A549 (cell line): ENCODE results near the gene SPECC1. TPM values are rescaled to one million over a fixed set of nuclear protein-coding genes. Genes with fewer than 3 reads are reported as not detected.

Experiments used
- ATAC-seq, 2 experiments: fragments of 200-7000 bp in 1 of 2; fragments of >200 bp in 1 of 2; cut with Nextera tagmentation in 1 of 2; cut with Tn5 transposase in 1 of 2; 3 replicates each; pipeline versions ENCODE4 v1.8.0 to v1.9.1; 2018 to 2020; ENCODE audit warnings: mild to moderate bottlenecking in 1 of 2, moderate library complexity in 1 of 2
- CTCF ChIA-PET: fragments of 300-600 bp; sonication (Branson Sonifier 250); formaldehyde crosslinking; extraction: SDS; loops from one replicate; lab custom pipeline; 2021; ENCODE audit warnings: antibody characterized with exemption, inconsistent platforms; lab: Yijun Ruan, JAX
- POLR2A ChIA-PET: fragments of 350-600 bp; formaldehyde crosslinking; extraction: SDS; loops from one replicate; lab custom pipeline; 2021; ENCODE audit warnings: antibody characterized with exemption, inconsistent platforms; lab: Yijun Ruan, JAX
- DNase-seq, 2 experiments: peaks; one replicate each; pipeline versions ENCODE4 v3.0.0 to v3.0.0-alpha.2; 2011 to 2016; ENCODE audit warnings: low read depth in 1 of 2, low spot score in 1 of 2
- FAIRE-seq: peaks from 2 replicates; lab custom pipeline; 2011; peaks lifted over from hg19 to GRCh38; lab: Jason Lieb, UNC
- H3K27ac ChIP-seq, 2 experiments: fragments of >200 bp; sonication (Bioruptor Twin); formaldehyde crosslinking; 3 replicates each; pipeline ENCODE4 v1.5.1; 2016 to 2017
- H3K4me1 ChIP-seq: fragments of >200 bp; sonication (Bioruptor Twin); formaldehyde crosslinking; 3 replicates; pipeline ENCODE4 v1.6.1; 2016
- H3K4me2 ChIP-seq: fragments of >200 bp; sonication (Bioruptor Twin); formaldehyde crosslinking; 3 replicates; pipeline ENCODE4 v1.6.1; 2016
- H3K4me3 ChIP-seq: fragments of >200 bp; sonication (Bioruptor Twin); formaldehyde crosslinking; 3 replicates; pipeline ENCODE4 v1.5.1; 2016
- H3K9me3 ChIP-seq: fragments of >200 bp; sonication (Bioruptor Twin); formaldehyde crosslinking; 3 replicates; pipeline ENCODE4 v1.6.1; 2016
- ATOH8 ChIP-seq: fragments of 250-450 bp; sonication (Bioruptor Pico); IDR thresholded peaks from 2 replicates; pipeline ENCODE4 v1.5.0; 2020; ENCODE audit warnings: low read depth, mild to moderate bottlenecking, moderate library complexity
- BCL3 ChIP-seq: fragments of >200 bp; sonication (Bioruptor Twin); formaldehyde crosslinking; IDR thresholded peaks from 3 replicates; pipeline ENCODE4 v1.6.1; 2016
- BHLHE40 ChIP-seq: IDR thresholded peaks from 2 replicates; pipeline ENCODE4 v1.6.1; 2012; ENCODE audit warnings: low read depth, low read length, inconsistent platforms
- CHD2 ChIP-seq: fragments of 150-350 bp; IDR thresholded peaks from 2 replicates; pipeline ENCODE4 v1.6.1; 2014; ENCODE audit warnings: low read length; ENCODE audit not compliant: partially characterized antibody
- EP300 ChIP-seq, 2 experiments: fragments of >200 bp; sonication (Bioruptor Twin); formaldehyde crosslinking; IDR thresholded peaks; 2 replicates in 1 of 2; 3 replicates in 1 of 2; pipeline ENCODE4 v1.6.1; 2016 to 2017
- ESRRA ChIP-seq: fragments of 150-350 bp; IDR thresholded peaks from 2 replicates; pipeline ENCODE4 v1.6.1; 2014; ENCODE audit warnings: mild to moderate bottlenecking, low read length, borderline replicate concordance
- FOSB ChIP-seq: fragments of 250-450 bp; sonication (Bioruptor Pico); IDR thresholded peaks from 2 replicates; pipeline ENCODE4 v1.5.0; 2020; ENCODE audit warnings: mild to moderate bottlenecking, moderate library complexity
- FOXS1 ChIP-seq: fragments of 250-450 bp; sonication (Bioruptor Pico); IDR thresholded peaks from 2 replicates; pipeline ENCODE4 v1.5.0; 2020; ENCODE audit warnings: mild to moderate bottlenecking, moderate library complexity
- HDAC2 ChIP-seq: fragments of 200-600 bp; sonication (generic); IDR thresholded peaks from 2 replicates; pipeline ENCODE4 v1.6.1; 2016
- HOXB5 ChIP-seq: fragments of 250-450 bp; sonication (Bioruptor Pico); IDR thresholded peaks from 2 replicates; pipeline ENCODE4 v1.5.0; 2020; ENCODE audit warnings: mild to moderate bottlenecking, moderate library complexity
- JUN ChIP-seq, 2 experiments: fragments of >200 bp; sonication (Bioruptor Twin); formaldehyde crosslinking; IDR thresholded peaks; 2 replicates in 1 of 2; 3 replicates in 1 of 2; pipeline ENCODE4 v1.6.1; 2016 to 2017
- KDM1A ChIP-seq: fragments of 200-600 bp; sonication (generic); IDR thresholded peaks from 2 replicates; pipeline ENCODE4 v1.6.1; 2016; ENCODE audit warnings: low read depth, mild to moderate bottlenecking
- MAFK ChIP-seq: fragments of 450-650 bp; IDR thresholded peaks from 2 replicates; pipeline ENCODE4 v1.6.1; 2014; ENCODE audit not compliant: partially characterized antibody
- MYC ChIP-seq: IDR thresholded peaks from 2 replicates; pipeline ENCODE4 v1.6.1; 2012; ENCODE audit warnings: mild to moderate bottlenecking, inconsistent platforms, low read length, improper control_type of control experiment, borderline replicate concordance
- NFE2L2 ChIP-seq: fragments of 150-350 bp; conservative IDR thresholded peaks from 2 replicates; pipeline ENCODE4 v1.6.1; 2014; ENCODE audit warnings: low read length
- PHF8 ChIP-seq: fragments of 200-600 bp; sonication (generic); IDR thresholded peaks from 2 replicates; pipeline ENCODE4 v1.6.1; 2016; ENCODE audit warnings: low read depth, mild to moderate bottlenecking, antibody characterized with exemption, moderate library complexity, borderline replicate concordance
- POLR2AphosphoS2 ChIP-seq: conservative IDR thresholded peaks from 2 replicates; pipeline ENCODE4 v1.6.1; 2012; ENCODE audit warnings: low read length, improper control_type of control experiment, inconsistent platforms
- RAD21 ChIP-seq, 2 experiments: fragments of >200 bp in 1 of 2; sonication (Bioruptor Twin) in 1 of 2; formaldehyde crosslinking in 1 of 2; IDR thresholded peaks in 1 of 2; conservative IDR thresholded peaks in 1 of 2; 2 replicates in 1 of 2; 3 replicates in 1 of 2; pipeline ENCODE4 v1.6.1; 2012 to 2018; ENCODE audit warnings: inconsistent platforms in 1 of 2
- RCOR1 ChIP-seq: fragments of 150-350 bp; IDR thresholded peaks from 2 replicates; pipeline ENCODE4 v1.6.1; 2014; ENCODE audit warnings: antibody characterized with exemption, low read length, low read depth
- SREBF2 ChIP-seq: fragments of 450-650 bp; IDR thresholded peaks from 2 replicates; pipeline ENCODE4 v1.6.1; 2014; ENCODE audit warnings: mild to moderate bottlenecking, moderate library complexity
- TFCP2L1 ChIP-seq: fragments of 250-450 bp; sonication (Bioruptor Pico); IDR thresholded peaks from 2 replicates; pipeline ENCODE4 v1.5.0; 2021; ENCODE audit warnings: mild to moderate bottlenecking
- ZC3H11A ChIP-seq: fragments of 450-650 bp; IDR thresholded peaks from 2 replicates; pipeline ENCODE4 v1.6.1; 2014; ENCODE audit warnings: antibody characterized with exemption, mild to moderate bottlenecking
- ZNF302 ChIP-seq: fragments of 250-450 bp; sonication (Bioruptor Pico); IDR thresholded peaks from 2 replicates; pipeline ENCODE4 v1.9.0; 2021; ENCODE audit warnings: inconsistent platforms, mild to moderate bottlenecking, moderate library complexity
- WGBS: methylation state at CpG from one replicate; pipeline ENCODE4 v1.1.6; 2017; ENCODE audit errors: missing lambda C conversion rate; 5-methylcytosine and 5-hydroxymethylcytosine counted together
- polyA plus RNA-seq, 4 experiments: library from polyadenylated mRNA; depleted of rRNA in 3 of 4; stranded (reverse); fragments of >200 nt; fragmentation: RNase III in 1 of 4; extraction: RNeasy Plus Mini Kit Qiagen cat#74134 plus additional on column Dnase treatment in 1 of 4; gene quantifications; 2 replicates in 3 of 4; 3 replicates in 1 of 4; pipeline ENCODE4 v1.2.3, GENCODE V29; 2011 to 2017
- TF ChIP-seq, protein P1 (sequence below): IDR thresholded peaks from 2 replicates; pipeline ENCODE4 v1.6.1; 2012; ENCODE audit warnings: low read depth, borderline replicate concordance

SPECC1 gene
- polyA plus RNA-seq, 2 of the 4 experiments (the other 2 are of a cell fraction): 45.1 to 66.2 TPM

GRCh38 chr17:20256144-20256543 lies 247.0 kb downstream of the SPECC1 start:
- ATAC-seq (no peak), FAIRE-seq (no peak), DNase-seq (no peak)
- Histone ChIP-seq H3K27ac (no peak overlapping the region), H3K4me2 (no peak overlapping the region), H3K4me1 (peaks cover 11% of the 10 kb centered on the region), H3K9me3 (no peaks in the 10 kb centered on the region), H3K4me3 (no peak overlapping the region)
- 97% methylated on average over 2 of the region's 2 CpGs for WGBS
- CTCF ChIA-PET: interaction anchor here (0.9 to 2.8 kb wide), 7 partner anchors 14 to 267 kb away, joined by 3 to 11 read pairs (median 4); no protein-coding TSS in a partner anchor
- POLR2A ChIA-PET: no interaction called here
- no peak for TF ChIP-seq BCL3
- no peak for TF ChIP-seq BHLHE40
- no peak for TF ChIP-seq HOXB5 (CRISPR knock-in tag)
- TF ChIP-seq RCOR1: no peak
- no peak for TF ChIP-seq ZNF302
- TF ChIP-seq POLR2AphosphoS2: no peak
- no peak for TF ChIP-seq MAFK
- TF ChIP-seq KDM1A: no peak
- TF ChIP-seq HDAC2: no peak
- TF ChIP-seq JUN (IDR thresholded peaks at IDR 0.05): no peak
- no peak for TF ChIP-seq ESRRA
- TF ChIP-seq, protein P1, sequence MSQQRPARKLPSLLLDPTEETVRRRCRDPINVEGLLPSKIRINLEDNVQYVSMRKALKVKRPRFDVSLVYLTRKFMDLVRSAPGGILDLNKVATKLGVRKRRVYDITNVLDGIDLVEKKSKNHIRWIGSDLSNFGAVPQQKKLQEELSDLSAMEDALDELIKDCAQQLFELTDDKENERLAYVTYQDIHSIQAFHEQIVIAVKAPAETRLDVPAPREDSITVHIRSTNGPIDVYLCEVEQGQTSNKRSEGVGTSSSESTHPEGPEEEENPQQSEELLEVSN: no peak
- TF ChIP-seq CHD2: no peak
- no peak for TF ChIP-seq RAD21 (conservative IDR thresholded peaks at IDR 0.05 in 1 of 2, IDR thresholded peaks at IDR 0.05 in 1 of 2)
- no peak for TF ChIP-seq FOSB (CRISPR knock-in tag)
- no peak for TF ChIP-seq NFE2L2
- no peak for TF ChIP-seq EP300 (IDR thresholded peaks at IDR 0.05)
- TF ChIP-seq MYC: no peak
- no peak for TF ChIP-seq TFCP2L1 (CRISPR knock-in tag)
- no peak for TF ChIP-seq SREBF2

DNA sequence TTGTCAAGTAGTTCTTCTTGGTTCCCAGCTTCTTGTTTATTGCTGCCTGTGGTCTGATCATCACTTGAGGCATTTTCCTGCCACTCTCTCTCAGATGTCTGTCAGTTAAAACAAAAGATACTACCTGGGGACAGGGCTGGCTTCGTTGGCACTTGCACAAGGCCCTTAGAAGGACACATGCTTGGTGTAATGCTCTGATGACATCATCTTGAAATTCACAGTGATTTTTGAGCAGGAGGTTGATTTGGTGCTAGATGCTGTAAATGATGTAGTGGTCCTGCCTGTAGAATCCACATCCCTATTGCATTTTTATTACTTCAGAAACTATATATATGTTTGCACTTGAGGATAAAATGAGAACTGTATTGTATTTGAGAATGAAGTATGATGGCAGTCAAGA lies 247.8 kb downstream of the SPECC1 start:
- ATAC-seq (no peak), FAIRE-seq (no peak), DNase-seq (no peak)
- Histone ChIP-seq H3K4me1 (peaks cover 11% of the 10 kb centered on the region), H3K27ac (no peak overlapping the region), H3K4me3 (no peak overlapping the region), H3K4me2 (no peak overlapping the region), H3K9me3 (no peaks in the 10 kb centered on the region)
- POLR2A ChIA-PET: no interaction called here
- TF ChIP-seq ZC3H11A (no peak), ZNF302 (no peak), FOXS1 (no peak), POLR2AphosphoS2 (no peak), ATOH8 (CRISPR knock-in tag) (no peak), BCL3 (no peak), MAFK (no peak), PHF8 (no peak)
- 81% methylated on average over 1 of the region's 1 CpG for WGBS
- CTCF ChIA-PET: interaction anchor here (0.5 to 2.8 kb wide), 6 partner anchors 13 to 264 kb away, joined by 3 to 11 read pairs (median 4); no protein-coding TSS in a partner anchor
